ENCODE results near the gene TREH.
"Not testable (repeated sequence)": the region's sequence is repeated elsewhere in the genome, so short reads cannot be mapped to it uniquely, and the experiment has no call there.

Gene TREH

DNA sequence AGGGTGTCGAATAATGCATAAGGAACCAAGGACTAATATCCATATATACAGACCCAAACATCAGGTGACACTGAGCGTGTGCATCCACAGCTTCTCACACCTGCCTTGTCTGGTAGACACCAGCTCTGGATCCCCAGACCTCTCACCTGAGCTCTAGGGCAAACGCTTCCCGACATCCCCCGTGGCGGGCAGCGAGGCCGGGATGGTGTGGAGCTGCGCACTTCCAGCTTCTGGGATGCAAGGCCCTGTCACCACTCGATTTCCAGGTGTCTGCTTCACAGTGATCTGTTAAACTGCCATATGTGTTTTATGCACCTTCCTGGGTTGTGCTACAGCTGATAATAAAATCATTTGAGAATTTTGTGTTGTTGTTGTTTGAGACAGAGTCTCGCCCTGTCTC, 15.3 kb upstream of the TREH start:
- DNase-seq: no peak

DNA sequence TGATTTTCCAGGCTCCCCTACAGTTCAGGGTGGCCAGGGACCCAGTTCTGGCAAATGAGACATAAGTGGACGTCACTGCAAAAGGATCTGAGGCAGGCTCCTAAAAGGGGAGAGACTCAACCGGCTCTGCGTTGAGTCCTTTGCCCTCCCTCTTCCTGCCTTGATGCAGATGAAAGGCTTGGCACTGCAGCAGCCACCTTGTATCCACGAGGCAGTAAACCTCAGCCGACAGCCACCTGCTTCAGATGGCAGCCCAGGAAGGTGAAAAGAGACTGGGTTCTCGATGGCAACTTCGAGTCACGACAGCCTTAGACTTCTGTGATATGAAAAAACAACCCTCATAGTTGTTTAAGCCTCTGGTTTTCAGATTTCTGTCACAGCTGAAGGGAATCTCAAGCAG, 14.7 kb upstream of the TREH start:
- DNase-seq: no peak

DNA sequence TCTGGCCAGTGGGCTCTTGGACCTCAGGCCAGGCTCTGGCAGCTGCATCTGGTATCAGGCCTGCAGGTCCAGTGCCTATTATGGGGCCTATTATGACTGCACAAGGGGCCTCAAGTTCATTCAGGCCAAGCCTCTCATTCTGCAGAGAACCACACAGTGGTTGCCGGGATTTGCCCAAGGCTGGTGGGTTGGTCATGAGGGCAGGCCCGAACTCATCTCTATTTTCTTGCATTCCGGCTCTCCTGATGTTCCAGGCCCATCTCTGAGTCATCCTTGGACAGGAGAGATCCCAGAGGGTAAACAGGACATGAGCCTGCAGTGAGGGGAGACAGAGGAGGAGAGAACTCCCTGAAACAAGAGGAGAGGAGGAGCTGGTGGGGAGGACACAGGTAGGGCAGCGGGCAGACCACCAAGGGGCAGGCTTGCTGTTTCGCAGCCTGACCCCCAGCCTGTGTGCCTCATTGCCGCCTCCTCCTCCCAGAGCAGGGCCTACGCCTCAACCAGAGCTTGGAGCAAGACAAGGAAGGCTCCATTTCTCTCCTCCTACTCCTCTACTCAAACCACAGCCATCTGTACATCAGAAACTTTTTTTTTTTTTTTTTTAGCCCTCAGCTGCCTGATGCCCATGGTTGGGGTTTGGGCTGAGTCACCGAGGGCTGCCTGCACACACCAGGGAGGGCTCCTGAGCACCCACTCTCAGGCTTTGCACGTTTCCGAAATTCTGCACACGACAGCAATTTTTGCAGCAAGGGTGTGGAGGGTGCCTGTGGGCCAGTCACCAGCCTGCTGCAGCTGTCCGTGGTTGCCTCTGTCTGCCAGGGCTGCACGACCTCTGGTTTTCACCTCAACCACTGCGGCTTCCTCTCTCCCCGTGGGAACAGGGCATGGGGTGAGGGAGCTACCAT, 12.7 kb upstream of the TREH start:
- DNase-seq: no peak

DNA sequence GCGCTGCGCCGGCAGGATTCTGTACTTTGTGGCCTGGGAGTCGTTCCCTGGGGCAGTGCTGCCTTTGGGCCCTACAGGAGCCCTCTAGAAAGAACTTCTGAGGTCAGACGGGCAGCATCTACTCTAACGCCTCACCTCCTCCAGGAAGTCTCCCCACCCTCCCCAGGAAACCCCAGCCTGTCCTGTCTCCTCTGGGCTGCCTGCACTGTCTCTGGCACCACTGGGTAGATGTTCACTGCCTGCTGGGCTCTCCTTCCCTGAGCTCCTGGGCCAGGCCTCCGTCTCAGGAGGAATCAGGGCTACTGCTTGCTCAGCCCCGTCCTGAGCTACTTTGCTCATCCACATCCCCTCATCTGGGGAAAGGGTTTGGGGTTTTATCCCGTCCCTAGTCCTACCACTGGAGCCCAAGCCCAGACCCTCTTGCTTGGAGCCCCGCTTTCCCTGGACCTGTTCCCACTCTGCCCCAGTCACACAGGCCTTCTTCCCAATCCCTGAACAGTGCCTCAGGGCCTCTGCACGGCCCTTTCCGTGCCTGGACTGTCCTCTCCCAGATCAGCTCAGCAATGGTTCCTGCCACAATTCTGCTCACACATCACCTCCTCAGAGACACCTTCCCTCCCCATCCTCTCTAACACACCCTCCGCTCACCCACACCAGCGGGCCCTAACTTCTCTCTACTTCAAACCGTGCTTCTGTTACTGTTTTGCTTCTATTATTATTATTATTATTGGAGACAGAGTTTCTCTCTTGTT, 11.3 kb upstream of the TREH start:
- no peak for DNase-seq

DNA sequence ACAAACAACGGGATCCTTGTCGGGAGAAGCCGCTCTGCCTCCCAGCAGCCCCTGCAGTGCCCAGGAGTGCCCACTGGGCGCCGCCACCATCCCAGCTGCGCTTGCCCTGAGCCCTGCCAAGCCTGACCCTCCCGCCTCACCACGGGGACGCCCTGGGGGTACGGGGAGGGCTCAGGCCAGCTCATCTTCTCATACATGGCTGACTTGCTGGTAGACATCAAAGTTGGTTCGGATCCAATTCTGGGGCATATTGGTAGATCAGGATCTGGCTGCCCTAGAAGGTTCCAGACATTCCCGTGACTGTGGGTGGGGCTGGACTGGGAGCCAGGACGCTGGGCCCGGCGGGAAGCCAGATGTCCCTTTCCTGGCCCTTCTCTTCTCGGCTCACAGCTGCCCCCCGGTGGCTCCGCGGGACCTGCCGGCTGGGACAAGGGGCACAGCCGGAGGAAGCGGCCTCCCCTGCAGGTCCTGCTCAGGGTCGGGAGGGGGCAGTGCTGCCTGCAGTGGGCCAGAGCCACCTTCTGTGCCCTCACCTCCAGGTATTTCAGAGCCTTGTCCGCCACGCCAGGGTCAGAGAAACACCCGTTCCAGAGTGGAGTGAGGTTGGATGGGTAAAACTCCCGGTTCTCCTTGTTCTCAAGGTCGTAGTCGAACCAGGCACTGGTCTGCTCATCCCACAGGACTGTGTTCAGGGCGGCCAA, 10.6 kb upstream of the TREH start:
- DNase-seq: peak; percentile 61

DNA sequence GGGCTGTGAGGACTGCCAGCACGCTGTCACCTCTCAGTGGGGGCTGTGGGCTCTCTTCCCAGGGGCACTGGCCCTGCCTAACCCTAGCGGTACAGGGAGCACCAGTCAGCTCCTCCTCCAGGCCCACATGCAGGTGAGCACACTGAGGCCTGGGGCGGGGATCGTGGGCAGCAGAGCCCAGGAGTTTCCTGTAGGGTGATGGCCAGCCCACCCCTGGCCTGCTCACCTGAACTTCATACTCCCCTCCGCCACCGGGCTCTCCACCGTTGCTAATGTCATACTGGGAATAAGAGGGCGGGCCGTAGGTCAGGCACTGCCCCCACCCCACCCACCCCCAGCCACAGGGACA, 10.0 kb upstream of the TREH start:
- no peak for DNase-seq

DNA sequence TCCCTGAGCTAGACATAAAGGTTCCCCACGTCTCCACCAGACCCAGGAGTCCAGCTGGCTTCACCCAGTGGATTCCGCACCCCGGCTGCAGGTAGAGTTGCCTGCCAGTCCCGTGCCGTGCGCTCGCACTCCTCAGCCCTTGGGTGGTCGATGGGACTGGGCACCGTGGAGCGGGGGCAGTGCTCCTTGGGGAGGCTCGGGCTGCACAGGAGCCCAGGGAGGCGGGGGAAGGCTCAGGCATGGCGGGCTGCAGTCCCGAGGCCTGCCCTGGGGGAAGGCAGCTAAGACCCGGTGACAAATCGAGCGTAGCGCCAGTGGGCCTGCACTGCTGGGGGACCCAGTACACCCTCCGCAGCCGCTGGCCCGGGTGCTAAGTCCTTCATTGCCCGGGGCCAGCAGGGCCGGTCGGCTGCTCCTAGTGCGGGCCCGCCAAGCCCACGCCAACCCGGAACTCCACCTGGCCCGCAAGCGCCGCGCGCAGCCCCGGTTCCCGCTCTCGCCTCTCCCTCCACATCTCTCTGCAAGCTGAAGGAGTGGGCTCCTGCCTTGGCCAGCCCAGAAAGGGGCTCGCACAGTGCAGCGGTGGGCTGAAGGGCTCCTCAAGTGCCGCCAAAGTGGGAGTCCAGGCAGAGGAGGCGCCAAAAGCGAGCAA, 9.5 kb upstream of the TREH start:
- no peak for DNase-seq

DNA sequence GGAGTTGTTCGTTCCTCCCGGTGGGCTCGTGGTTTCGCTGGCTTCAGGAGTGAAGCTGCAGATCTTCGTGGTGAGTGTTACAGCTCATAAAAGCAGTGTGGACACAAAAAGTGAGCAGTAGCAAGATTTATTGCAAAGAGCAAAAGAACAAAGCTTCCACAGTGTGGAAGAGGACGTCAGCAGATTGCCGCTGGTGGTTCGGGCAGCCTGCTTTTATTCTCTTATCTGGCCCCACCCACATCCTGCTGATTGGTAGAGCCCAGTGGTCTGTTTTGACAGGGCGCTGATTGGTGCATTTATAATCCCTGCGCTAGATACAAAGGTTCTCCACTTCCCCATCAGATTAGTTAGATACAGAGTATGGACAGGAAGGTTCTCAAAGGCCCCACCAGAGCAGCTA, 8.9 kb upstream of the TREH start:
- not testable (repeated sequence) for DNase-seq

DNA sequence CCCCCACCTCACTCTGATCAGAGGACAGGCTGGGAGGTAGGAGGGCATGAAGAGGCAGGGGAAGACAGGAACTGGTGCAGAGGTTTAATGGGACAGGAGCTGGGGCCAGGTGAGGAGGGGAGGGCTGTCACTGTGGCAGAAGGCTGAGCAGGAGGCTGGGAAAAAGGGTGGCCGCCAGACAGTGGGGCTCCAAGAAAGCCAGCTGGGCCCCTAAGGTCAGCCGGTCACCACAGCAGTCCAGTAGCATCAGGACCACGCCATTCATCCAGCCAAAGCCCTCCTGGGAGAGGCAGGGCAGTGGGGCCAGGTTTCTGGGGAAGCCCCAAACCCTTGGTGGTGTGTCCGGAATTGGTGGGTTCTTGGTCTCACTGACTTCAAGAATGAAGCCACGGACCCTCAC, 8.5 kb upstream of the TREH start:
- DNase-seq: no peak

DNA sequence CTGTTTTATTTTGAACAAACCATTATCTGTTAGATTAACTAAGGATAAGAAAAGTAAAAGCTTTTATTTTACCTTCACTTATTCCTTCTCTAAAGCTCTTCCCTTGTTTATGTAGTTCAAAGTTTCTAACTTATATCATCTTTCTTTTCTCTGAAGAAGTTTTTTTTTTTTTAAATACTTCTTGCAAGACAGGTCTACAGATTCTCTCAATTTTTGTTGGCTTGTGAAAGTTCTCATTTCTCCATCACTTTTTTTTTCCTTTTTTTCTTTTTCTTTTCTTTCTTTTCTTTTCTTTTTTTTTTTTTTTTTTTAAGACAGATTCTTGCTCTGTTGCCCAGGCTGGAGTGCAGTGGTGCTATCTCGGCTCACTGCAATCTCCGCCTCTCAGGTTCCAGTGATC, 4.7 kb upstream of the TREH start:
- no peak for DNase-seq

DNA sequence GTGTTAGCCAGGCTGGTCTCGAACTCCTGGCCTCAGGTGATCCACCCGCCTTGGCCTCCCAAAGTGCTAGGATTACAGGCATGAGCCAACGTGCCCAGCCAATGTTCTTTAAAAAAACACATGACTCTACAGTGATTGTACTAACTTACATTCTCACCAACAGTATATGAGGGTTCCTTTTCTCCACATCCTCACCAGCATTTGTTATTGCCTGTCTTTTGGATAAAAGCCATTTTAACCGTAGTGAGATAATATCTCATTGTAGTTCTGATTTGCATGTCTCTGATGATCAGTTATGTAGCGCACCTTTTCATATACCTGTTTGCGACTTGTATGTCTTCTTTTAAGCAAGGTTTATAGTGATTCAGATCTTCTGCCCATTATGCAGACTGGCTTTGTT, 3.5 kb upstream of the TREH start:
- DNase-seq: not testable (repeated sequence)

DNA sequence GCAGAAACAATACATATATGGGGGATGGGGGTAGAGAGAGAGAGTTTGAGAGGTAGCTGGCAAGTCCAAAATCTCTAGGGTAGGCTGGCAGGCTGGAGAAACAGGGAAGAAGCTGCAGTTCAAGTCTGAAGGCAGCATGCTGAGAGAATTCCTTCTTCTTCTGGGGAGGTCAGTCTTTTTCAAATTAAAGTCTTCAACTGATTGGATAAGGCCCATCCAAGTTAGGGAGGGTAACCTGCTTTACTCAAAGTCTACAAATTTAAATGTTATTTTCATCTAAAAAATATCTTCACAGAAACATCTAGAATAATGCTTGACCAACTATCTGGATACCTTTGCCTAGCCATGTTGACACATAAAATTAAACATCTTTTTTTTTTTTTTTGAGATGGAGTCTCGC, 2.9 kb upstream of the TREH start:
- DNase-seq: no peak

DNA sequence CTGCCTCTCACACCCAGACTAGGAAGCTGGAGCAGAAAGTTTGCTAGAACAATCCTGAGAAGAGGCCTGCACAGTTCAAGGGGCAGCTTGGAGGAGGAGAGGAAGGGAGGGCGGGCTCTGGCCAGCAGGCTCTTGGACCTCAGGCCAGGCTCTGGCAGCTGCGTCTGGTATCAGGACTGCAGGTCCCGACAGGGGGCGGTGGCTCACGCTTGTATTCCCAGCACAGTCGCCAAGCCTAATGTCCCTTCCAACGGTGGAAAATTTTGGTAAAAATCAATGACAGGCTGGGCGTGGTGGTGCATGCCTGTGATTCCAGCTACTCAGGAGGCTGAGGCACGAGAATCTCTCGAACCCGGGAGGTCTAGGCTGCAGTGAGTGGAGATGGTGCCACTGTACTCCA, 542 bp downstream of the TREH start:
- DNase-seq: not testable (repeated sequence)

DNA sequence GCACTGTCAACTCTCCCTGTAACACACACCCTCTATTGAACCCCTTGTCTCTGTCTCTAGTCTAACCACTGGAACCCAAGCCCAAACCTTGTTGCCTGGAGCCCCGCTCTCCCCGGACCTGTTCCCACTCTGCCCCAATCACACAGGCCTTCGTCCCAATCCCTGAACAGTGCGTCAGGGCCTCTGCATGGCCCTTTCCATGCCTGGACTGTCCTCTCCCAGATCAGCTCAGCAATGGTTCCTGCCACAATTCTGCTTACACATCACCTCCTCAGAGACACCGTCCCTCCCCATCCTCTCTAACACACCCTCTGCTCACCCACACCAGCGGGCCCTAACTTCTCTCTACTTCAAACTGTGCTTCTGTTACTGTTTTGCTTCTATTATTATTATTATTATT, 1.5 kb downstream of the TREH start:
- DNase-seq: no peak

DNA sequence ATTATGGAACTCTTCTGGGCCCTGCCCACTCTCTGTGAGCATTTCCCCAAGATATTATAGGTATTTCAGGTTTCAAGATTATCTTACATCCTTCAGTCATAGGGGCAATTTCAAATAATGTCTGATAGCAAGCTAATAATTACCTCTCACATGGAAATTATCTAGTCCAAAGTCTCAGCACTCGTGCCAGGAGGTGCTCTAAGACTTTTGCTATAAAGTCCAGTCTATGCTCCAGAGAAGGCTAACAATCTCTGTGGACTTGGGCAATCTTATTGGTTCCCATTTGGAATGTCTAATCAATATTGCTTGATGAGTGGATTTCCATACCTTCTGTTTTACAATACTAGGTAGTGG, 5.4 kb downstream of the TREH start:
- no peak for DNase-seq

DNA sequence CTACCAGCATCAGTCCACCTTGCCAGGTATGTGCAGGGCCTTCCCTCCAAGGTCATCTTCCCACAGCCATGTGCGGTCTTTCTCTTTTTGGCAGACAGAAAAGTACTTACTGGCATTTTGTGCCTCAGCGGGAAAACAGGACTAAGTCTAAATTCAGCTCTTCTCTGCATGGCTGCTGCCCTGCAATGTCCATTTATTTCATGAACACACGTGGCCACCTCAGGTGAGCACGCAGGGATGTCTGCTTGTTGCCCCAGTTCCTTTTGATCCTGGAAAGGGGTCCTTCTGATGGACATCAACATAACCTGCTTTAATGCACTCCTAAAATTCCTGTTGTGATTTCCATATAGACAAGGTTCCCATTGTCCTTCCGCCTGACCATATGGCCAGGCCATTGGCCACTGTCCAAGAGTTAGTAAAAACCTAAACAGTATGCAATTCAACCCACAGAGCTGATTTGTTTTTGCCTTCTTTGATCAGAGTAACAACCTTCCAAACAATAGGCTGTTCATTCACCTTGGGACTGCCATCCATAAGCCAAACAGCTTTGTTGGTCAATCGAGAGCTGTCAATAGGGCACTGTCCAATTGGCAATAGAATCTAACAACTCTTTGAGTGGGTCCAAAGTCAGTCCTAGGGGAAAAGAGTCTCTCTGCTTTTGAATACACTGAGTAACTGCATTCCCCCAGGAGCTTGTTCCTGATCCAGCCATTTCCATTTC, 5.9 kb downstream of the TREH start:
- DNase-seq: no peak

DNA sequence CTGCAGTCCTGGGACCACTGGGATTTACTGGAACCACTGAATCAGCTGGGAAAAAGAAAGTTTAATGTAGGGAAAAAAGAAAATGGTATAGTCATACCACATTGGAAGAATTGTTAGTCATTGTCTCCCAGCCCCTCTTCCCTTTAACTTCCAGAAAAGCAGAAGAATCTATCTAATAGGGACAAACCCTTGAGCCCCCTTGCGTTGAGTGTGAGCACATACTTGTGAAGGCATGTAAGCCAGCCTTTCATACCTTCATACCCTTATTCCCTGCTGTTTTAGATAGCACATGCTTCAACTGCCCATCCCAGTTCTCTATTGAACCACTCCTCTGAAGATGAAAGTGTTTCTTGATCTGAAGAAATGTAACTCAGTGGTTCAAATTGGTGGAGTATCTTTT, 6.6 kb downstream of the TREH start:
- DNase-seq: no peak

DNA sequence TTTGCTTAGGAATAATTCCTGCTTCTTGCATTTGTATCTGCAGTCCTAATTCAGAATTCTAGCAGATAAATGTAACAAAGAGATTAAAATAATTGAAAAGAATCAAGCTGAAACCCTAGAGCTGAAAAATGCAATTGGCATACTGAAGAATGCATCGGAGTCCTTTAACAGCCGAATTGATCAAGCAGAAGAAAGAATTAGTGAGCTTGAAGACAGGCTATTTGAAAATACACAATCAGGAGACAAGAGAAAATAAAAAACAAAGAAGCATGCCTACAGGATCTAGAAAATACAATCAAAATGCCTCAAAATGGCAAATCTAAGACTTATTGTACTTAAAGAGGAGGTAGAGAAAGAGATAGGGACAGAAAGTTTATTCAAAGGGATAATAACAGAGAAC, 8.2 kb downstream of the TREH start:
- DNase-seq: no peak

DNA sequence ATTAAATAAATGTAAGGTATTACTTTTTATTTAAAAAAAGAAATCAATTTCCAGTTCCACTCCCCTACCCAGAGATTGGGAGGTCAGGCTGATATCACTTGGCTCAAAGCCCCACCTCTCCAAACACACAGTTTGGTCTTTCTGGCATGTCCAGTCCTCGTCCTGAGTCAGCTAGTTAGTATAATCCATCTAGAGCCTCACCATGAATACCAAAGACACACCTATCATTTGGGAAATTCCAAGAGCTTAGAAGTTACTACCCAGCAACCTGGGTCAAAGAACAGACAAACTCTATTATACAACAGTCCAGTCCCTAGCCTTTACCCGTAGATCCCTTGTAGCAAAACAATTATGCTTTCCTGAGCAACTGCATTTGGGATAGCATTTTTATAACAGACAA, 9.4 kb downstream of the TREH start:
- DNase-seq: no peak

DNA sequence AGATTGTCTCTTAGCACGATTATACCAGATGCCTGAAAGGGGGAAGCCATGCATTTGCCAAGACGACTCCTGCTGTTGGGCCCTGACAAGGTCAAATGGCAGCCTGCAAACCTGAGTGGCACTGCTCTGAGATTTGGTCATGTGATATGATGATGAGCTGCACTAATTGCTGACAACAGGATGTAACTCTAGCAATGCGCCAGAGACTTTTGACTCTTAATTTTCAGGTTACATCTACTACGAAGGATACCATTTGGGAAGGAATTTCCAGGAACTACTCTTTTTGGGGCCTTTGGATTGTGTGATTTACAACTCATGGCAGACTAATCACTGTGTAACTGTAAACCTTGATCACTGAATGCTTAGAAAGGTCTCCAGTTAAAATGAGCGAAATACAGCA, 13.1 kb downstream of the TREH start:
- no peak for DNase-seq

DNA sequence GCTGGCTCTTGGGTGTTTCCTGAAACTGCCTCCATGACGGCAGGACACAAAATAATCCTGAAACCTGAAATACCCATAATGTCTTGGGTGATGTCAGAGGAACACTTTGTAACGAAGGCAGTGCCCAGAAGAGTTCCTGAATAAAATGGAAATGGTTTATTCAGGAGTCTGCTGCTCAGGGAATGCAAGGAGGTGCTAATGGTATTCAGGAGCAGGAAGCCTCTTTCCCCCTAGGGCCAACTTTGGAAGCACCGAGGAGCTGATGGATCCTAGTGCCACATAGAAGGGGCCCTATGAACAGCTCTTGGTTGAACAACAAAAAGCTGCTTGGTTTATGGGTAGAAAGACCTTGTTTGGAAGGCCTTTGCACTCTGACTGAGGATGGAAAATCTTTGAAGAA, 15.5 kb downstream of the TREH start:
- no peak for DNase-seq

DNA sequence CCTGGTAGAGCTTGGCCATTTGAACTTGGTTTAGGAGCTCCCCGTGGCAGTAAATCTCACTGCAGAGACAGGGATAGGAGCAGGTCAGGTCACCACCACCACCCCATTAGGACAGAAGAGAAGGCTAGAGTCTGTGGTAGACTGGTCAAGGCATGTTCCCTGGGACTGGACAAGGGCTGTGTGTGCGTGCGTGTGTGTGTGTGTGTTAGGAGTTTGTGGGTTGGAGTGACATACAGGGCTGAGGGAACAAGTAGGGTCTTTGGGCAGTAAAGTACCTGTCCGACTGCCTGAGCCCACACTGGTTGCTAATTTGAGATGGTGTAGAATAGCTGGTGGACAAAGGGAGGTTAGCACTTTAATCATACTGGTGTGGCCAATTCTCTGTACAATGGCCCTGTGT, 16.1 kb downstream of the TREH start:
- no peak for DNase-seq

All from NCI-H187 treated with DMSO at 0.1 percent for 48 hours (cell line).